Fibroblast of the aortic adventitia (primary cell): ENCODE results near the gene BSPH1. TPM values are rescaled to one million over a fixed set of nuclear protein-coding genes. Genes with fewer than 3 reads are reported as not detected.

Source experiments
- DNase-seq: peaks from one replicate; pipeline ENCODE4 v3.0.0-alpha.2; 2010; ENCODE audit warnings: low read depth
- H3K4me3 ChIP-seq: 2 replicates; pipeline ENCODE4 v1.5.1; 2011; ENCODE audit warnings: low read depth, mild to moderate bottlenecking, control low read depth, low read length, moderate library complexity
- CTCF ChIP-seq: IDR thresholded peaks from 2 replicates; pipeline ENCODE4 v1.5.1; 2011; ENCODE audit warnings: mild to moderate bottlenecking, low read length, control low read depth, inconsistent platforms; ENCODE audit not compliant: insufficient read depth
- total RNA-seq: library from RNA; depleted of rRNA; stranded (reverse); fragments of >200 nt; gene quantifications from 2 replicates; pipeline ENCODE4 v1.2.3, GENCODE V29; 2012; ENCODE audit warnings: low replicate concordance

The BSPH1 gene
- total RNA-seq, 1 donor: not detected

DNA sequence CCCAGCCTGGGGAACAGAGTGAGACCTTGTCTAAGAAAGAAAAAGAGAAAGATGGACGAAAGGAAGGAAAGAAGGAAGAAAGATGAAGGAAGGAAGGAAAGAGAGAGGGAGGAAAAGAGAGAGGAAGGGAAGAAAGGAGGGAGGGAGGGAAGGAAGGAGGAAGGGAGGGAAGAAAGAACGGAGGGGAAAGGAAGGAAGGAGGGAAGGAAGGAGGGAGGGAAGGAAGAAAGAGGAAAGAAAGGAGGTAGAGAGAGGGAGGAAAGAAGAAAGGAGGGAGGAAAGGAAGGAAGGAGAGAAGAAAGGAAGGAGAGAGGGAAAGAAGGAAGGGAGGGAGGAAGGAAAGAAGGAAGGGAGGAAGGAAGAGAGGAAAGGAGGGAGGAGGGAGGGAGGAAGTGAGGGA, 31.0 kb upstream of the BSPH1 start:
- DNase-seq: no peak

DNA sequence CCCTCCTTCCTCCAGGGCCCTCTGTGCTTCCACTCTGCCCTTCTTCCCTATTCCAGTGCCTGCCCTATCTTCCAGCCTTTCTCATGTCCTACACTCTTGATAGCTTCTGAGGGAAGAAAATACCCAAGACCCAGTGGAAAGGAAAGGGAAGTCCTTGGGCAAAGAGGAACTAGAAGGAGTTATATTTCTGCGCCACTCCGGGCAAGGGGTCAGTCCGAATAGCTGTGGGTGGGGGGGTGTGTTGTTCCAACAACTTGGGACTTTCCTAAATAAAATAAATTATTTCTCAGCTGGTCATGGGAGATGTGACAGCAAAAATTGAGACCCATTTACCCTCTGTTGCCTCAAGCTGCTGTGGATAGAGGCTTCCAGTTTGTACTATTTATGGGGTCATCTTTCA, 28.7 kb upstream of the BSPH1 start:
- TF ChIP-seq CTCF: no peak
- DNase-seq: no peak
- H3K4me3 ChIP-seq: no peak overlapping the region

More for the DNA sequence above, 31.0 kb upstream of the BSPH1 start:
- no peak for TF ChIP-seq CTCF
- no peak overlapping the region for H3K4me3 ChIP-seq

DNA sequence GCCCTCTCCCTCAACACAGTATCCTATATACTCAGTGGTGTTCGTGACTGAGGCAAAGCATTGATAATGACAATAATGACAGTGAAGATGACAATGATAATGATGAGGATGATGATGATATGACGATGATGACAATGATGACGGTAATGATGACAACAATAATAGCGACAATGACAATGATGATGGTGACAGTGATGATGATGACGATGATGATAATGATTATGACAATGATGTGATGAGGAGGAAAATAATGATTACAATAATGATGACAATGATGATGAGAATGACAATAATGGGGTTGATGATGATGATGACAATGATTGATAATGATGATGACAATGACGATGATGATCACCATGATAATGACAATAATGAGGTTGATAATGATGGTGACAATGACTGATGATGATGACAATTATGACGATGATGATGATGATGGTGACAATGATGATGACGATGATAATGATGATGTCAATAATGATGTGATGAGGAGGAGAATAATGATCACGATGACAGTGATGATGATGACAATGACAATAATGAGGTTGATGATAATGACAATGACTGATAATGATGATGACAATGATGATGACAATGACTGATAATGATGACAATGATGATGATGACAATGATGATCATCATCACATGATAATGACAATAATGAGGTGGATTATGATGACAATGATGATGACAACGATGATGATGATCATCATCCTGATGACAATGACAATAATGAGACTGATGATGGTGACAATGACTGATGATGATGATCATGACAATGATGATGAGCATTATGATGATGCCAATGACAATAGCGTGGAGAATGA, 19.2 kb upstream of the BSPH1 start:
- DNase-seq: no peak
- no peak for TF ChIP-seq CTCF
- H3K4me3 ChIP-seq: no peak overlapping the region

DNA sequence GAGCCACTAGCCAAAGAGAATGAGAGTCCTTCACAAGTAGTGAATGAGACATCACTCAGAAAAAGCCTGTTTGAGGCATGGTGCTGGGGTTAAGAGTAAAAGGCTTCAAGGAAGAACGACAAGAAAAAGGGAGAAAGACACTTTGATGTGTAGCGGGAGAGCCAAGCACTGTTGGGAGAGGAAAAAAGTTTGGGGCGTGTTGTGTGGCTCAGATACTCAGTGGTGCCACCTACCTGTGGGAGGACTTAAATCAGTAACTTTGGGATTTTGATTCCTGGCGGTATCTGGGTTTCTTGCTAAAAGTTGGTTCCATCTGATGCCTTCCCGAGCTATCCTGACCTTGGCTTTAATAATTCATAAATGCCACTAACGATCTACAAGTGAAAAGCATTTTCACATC, 14.8 kb upstream of the BSPH1 start:
- peak; percentile 30 for TF ChIP-seq CTCF
- no peak overlapping the region for H3K4me3 ChIP-seq
- DNase-seq: no peak

GRCh38 chr19:48004236-48004635, 12.3 kb upstream of the BSPH1 start:
- no peak overlapping the region for H3K4me3 ChIP-seq
- no peak for TF ChIP-seq CTCF
- DNase-seq: no peak

- DNase-seq: no peak
- no peak for TF ChIP-seq CTCF
These were observed 8.9 kb upstream of the BSPH1 start for GRCh38 chr19:48000846-48001245.

DNA sequence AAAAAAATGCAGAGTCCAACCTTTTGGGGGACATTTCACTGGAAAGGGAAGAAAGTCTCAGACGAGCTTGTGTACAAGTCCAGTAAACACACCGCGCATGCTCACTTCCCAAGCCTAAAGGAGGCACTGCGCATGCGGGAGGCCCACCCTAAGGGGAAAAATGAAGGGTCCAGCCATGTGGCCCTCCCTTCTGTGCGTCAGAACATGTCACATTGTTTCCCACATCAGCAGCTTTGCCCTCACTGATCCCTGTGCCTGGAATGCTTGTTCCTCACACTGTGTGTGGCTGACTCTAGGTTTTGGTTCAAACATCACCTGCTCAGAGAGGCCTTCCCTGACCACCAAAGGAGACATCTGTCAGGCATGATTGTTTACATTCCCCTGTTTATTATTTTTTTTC, 6.8 kb upstream of the BSPH1 start:
- DNase-seq: no peak
- no peak overlapping the region for H3K4me3 ChIP-seq
- no peak for TF ChIP-seq CTCF

More at GRCh38 chr19:48000846-48001245, 8.9 kb upstream of the BSPH1 start:
- no peak overlapping the region for H3K4me3 ChIP-seq
